HepG2 (cell line): Measurements from ENCODE around the gene GNAZ. TPM values are rescaled to one million over a fixed set of nuclear protein-coding genes. Genes with fewer than 3 reads are reported as not detected.
A peak's percentile ranks its signal among the peaks of the same experiment; 100 is the strongest.

Experiments used
- ATAC-seq: fragments of 200-7000 bp; cut with Tn5 transposase; 3 replicates; pipeline ENCODE4 v1.9.1; 2020; ENCODE audit warnings: mild to moderate bottlenecking, moderate library complexity
- BruUV-seq: library from RNA; stranded (reverse); fragments of 400-500 nt; replicated peaks from 2 replicates; lab custom pipeline; 2021; lab: Mats Ljungman, UMichigan
- CTCF ChIA-PET: fragments of 300-600 bp; formaldehyde crosslinking; extraction: SDS; loops from one replicate; lab custom pipeline; 2021; ENCODE audit warnings: low total read pairs, inconsistent platforms, low intra/inter-chr PET ratio; lab: Yijun Ruan, JAX
- POLR2A ChIA-PET: fragments of 350-600 bp; sonication (Branson Sonifier 250); formaldehyde crosslinking; loops from one replicate; lab custom pipeline; 2020; ENCODE audit warnings: antibody characterized with exemption, inconsistent platforms; lab: Yijun Ruan, JAX
- DNase-seq: peaks from one replicate; pipeline ENCODE4 v3.0.0-alpha.2; 2015; ENCODE audit warnings: low spot score
- FAIRE-seq: peaks from 3 replicates; lab custom pipeline; 2011; peaks lifted over from hg19 to GRCh38; lab: Jason Lieb, UNC
- H2AFZ ChIP-seq: one replicate; pipeline ENCODE4 v1.6.1; 2011; ENCODE audit warnings: low read length, inconsistent platforms
- H3K27ac ChIP-seq: fragments of 300-600 bp; 3 replicates; pipeline ENCODE4 v1.8.0; 2011; ENCODE audit warnings: mixed run types, mild to moderate bottlenecking, mixed read lengths, low read length, inconsistent platforms; ENCODE audit not compliant: insufficient read depth; ENCODE audit errors: extremely low read length
- H3K27me3 ChIP-seq, 2 experiments: fragments of 200-600 bp in 1 of 2; 2 replicates in 1 of 2; 3 replicates in 1 of 2; pipeline versions ENCODE4 v1.6.0 to v1.8.0; 2011; ENCODE audit warnings: low read length in 2 of 2, mild to moderate bottlenecking in 2 of 2, moderate library complexity in 2 of 2, inconsistent platforms in 1 of 2; ENCODE audit not compliant: insufficient read depth in 2 of 2, control insufficient read depth in 1 of 2
- H3K36me3 ChIP-seq, 2 experiments: fragments of 200-600 bp in 1 of 2; replicated peaks in 1 of 2; 2 replicates in 1 of 2; 3 replicates in 1 of 2; pipeline versions ENCODE4 v1.5.1 to v1.8.0; 2011; ENCODE audit warnings: low read length in 2 of 2, inconsistent platforms in 1 of 2; ENCODE audit not compliant: insufficient read depth in 2 of 2, control insufficient read depth in 1 of 2
- H3K4me1 ChIP-seq: 2 replicates; pipeline ENCODE4 v1.5.1; 2012; ENCODE audit warnings: low read length, inconsistent platforms; ENCODE audit not compliant: insufficient read depth
- H3K4me2 ChIP-seq: 2 replicates; pipeline ENCODE4 v1.6.0; 2011; ENCODE audit warnings: low read depth, low read length, inconsistent platforms
- H3K4me3 ChIP-seq, 3 experiments: fragments of 200-600 bp in 1 of 3; sonication (generic), shearing (Covaris generic) in 1 of 3; replicated peaks in 1 of 3; 2 replicates each; pipeline ENCODE4 v1.5.1; 2011 to 2016; ENCODE audit warnings: low read length in 3 of 3, inconsistent platforms in 2 of 3, low read depth in 2 of 3, mild to moderate bottlenecking in 2 of 3, control low read depth in 1 of 3, mixed read lengths in 1 of 3; ENCODE audit not compliant: insufficient read depth in 1 of 3
- H3K79me2 ChIP-seq: one replicate; pipeline ENCODE4 v1.6.1; 2011; ENCODE audit warnings: low read length, inconsistent platforms; ENCODE audit not compliant: insufficient read depth
- H3K9ac ChIP-seq: 2 replicates; pipeline ENCODE4 v1.6.0; 2011; ENCODE audit warnings: mild to moderate bottlenecking, low read depth, low read length, inconsistent platforms; ENCODE audit not compliant: insufficient read depth
- H3K9me3 ChIP-seq: 2 replicates; pipeline ENCODE4 v1.5.1; 2012; ENCODE audit warnings: mild to moderate bottlenecking, low read length
- H4K20me1 ChIP-seq: 2 replicates; pipeline ENCODE4 v1.6.0; 2011; ENCODE audit warnings: inconsistent platforms, mild to moderate bottlenecking, low read length, moderate library complexity; ENCODE audit not compliant: insufficient read depth
- MAFK ChIP-seq, 2 experiments: IDR thresholded peaks in 1 of 2; conservative IDR thresholded peaks in 1 of 2; 2 replicates each; pipeline ENCODE4 v1.6.1; 2011; ENCODE audit warnings: improper control_type of control experiment in 2 of 2, low read length in 2 of 2
- ZMYM3 ChIP-seq: sonication (generic); formaldehyde crosslinking; IDR thresholded peaks from 2 replicates; pipeline ENCODE4 v1.5.1; 2020; ENCODE audit warnings: mild to moderate bottlenecking, missing genetic modification reagents
- ZNF879 ChIP-seq: sonication (generic); formaldehyde crosslinking; IDR thresholded peaks from 2 replicates; pipeline ENCODE4 v1.8.1; 2023; ENCODE audit warnings: missing genetic modification reagents
- WGBS: methylation state at CpG from one replicate; pipeline ENCODE4 v1.1.6; 2017; ENCODE audit warnings: low lambda C conversion rate; 5-methylcytosine and 5-hydroxymethylcytosine counted together
- in situ Hi-C: cut with HindIII; loops from 2 replicates; pipeline ENCODE4 v1.10.0; 2017; ENCODE audit warnings: low pct_unique_long_range_greater_than_20kb; ENCODE audit not compliant: extremely low pct_ligation_motif_present
- intact Hi-C: fragments of 100-400 bp; cut with micrococcal nuclease; formaldehyde crosslinking; loops from one replicate; pipeline ENCODE4 v1.10.0; 2022; ENCODE audit not compliant: unreplicated experiment
- polyA plus RNA-seq, 8 experiments: library from polyadenylated mRNA; depleted of rRNA in 3 of 8; stranded (reverse) in 7 of 8; unstranded in 1 of 8; fragments of >200 nt; fragmentation: Illumina TruSeq in 4 of 8; extraction: Trizol in 4 of 8; gene quantifications; 2 replicates each; pipeline versions ENCODE4 v1.2.1 to v1.2.3, GENCODE V29; 2011 to 2016; ENCODE audit warnings: low read depth in 4 of 8, missing spikeins in 1 of 8, mixed read lengths in 1 of 8; ENCODE audit not compliant: insufficient read depth in 1 of 8
- total RNA-seq, 5 experiments: library from RNA; depleted of rRNA; stranded (reverse); fragments of >200 nt; fragmentation: Illumina TruSeq; extraction: Trizol; gene quantifications; 2 replicates each; pipeline ENCODE4 v1.2.3, GENCODE V29; 2016; ENCODE audit warnings: low read depth in 1 of 5
- TF ChIP-seq, protein P1 (sequence below): sonication (generic); formaldehyde crosslinking; IDR thresholded peaks from 2 replicates; pipeline ENCODE4 v1.5.1; 2020; ENCODE audit warnings: mild to moderate bottlenecking, missing genetic modification reagents, moderate library complexity
- TF ChIP-seq, protein P2 (sequence below): sonication (generic); formaldehyde crosslinking; IDR thresholded peaks from 2 replicates; pipeline ENCODE4 v1.9.0; 2022; ENCODE audit warnings: missing genetic modification reagents, mild to moderate bottlenecking, borderline replicate concordance

Gene GNAZ
- total and polyA plus RNA-seq, 2 of the 13 experiments (the other 11 are each of a cell fraction or from before 2014, with no cell fraction given), result 11.4 to 22.3 TPM

DNA sequence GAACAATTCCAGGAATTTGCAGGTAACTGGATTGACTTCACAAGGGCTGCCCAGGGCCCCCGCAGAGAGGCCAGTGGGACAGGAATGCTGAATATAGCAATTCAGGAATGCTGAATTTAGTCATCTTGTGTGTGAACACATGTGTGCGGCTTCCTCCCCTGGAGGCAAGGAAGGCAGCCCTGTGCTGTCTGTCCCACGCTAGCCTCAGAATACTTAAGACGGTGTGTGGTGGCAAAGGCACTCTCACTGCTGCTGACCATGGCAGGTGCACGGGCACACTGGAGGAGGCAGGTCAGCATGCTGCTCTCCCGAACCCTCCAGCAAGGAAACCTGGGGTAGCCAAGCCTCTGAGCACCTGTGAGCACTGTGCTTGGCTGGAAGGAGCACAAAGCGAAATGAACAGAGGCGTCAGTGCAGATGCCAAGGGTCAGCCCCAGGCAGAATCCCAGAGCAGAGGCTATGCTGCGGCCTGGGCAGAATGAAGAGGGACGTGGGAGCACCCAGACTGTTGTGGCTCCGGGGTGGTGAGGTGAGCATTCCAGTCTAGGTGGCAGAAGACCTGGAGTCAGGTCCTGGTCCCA is 2.7 kb downstream of the GNAZ start:
- 94% methylated on average over 8 of the region's 11 CpGs for WGBS
- Histone ChIP-seq H4K20me1 (no peaks in the 10 kb centered on the region), H3K4me2 (no peak overlapping the region), H3K79me2 (peaks cover 64% of the 10 kb centered on the region), H3K4me1 (peaks cover 86% of the 10 kb centered on the region), H3K9ac (no peak overlapping the region), H3K27ac (peak overlapping the region; percentile 28), H3K36me3 (no peaks in the 10 kb centered on the region), H2AFZ (no peak overlapping the region), H3K4me3 (no peak overlapping the region), H3K9me3 (no peaks in the 10 kb centered on the region), H3K27me3 (peaks cover 0 to 11% of the 10 kb centered on the region in 2 experiments; a peak in 2 of 5 replicates)
- TF ChIP-seq, protein P1, sequence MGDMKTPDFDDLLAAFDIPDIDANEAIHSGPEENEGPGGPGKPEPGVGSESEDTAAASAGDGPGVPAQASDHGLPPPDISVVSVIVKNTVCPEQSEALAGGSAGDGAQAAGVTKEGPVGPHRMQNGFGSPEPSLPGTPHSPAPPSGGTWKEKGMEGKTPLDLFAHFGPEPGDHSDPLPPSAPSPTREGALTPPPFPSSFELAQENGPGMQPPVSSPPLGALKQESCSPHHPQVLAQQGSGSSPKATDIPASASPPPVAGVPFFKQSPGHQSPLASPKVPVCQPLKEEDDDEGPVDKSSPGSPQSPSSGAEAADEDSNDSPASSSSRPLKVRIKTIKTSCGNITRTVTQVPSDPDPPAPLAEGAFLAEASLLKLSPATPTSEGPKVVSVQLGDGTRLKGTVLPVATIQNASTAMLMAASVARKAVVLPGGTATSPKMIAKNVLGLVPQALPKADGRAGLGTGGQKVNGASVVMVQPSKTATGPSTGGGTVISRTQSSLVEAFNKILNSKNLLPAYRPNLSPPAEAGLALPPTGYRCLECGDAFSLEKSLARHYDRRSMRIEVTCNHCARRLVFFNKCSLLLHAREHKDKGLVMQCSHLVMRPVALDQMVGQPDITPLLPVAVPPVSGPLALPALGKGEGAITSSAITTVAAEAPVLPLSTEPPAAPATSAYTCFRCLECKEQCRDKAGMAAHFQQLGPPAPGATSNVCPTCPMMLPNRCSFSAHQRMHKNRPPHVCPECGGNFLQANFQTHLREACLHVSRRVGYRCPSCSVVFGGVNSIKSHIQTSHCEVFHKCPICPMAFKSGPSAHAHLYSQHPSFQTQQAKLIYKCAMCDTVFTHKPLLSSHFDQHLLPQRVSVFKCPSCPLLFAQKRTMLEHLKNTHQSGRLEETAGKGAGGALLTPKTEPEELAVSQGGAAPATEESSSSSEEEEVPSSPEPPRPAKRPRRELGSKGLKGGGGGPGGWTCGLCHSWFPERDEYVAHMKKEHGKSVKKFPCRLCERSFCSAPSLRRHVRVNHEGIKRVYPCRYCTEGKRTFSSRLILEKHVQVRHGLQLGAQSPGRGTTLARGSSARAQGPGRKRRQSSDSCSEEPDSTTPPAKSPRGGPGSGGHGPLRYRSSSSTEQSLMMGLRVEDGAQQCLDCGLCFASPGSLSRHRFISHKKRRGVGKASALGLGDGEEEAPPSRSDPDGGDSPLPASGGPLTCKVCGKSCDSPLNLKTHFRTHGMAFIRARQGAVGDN (CRISPR knock-in tag), result peak; percentile 2; the same call in 1 of the 2 replicates
- TF ChIP-seq MAFK (conservative IDR thresholded peaks at IDR 0.05 in 1 of 2, IDR thresholded peaks at IDR 0.05 in 1 of 2; ENCODE audit: low read length in 2 of 2), result 0 out of 4 replicates have a peak, but pooled peaks of 1 of the 2 experiments have one; percentile 1
- TF ChIP-seq, protein P2, sequence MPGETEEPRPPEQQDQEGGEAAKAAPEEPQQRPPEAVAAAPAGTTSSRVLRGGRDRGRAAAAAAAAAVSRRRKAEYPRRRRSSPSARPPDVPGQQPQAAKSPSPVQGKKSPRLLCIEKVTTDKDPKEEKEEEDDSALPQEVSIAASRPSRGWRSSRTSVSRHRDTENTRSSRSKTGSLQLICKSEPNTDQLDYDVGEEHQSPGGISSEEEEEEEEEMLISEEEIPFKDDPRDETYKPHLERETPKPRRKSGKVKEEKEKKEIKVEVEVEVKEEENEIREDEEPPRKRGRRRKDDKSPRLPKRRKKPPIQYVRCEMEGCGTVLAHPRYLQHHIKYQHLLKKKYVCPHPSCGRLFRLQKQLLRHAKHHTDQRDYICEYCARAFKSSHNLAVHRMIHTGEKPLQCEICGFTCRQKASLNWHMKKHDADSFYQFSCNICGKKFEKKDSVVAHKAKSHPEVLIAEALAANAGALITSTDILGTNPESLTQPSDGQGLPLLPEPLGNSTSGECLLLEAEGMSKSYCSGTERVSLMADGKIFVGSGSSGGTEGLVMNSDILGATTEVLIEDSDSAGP (CRISPR knock-in tag), result 0 out of 2 replicates have a peak, but pooled peaks have one; percentile 5
- no peak for TF ChIP-seq ZMYM3 (CRISPR knock-in tag)
- no peak for TF ChIP-seq ZNF879 (CRISPR knock-in tag)
- POLR2A ChIA-PET, result no interaction called here
- DNase-seq (no peak), ATAC-seq (no peak), FAIRE-seq (no peak)
- in situ Hi-C loops, result no loop called here
- BruUV-seq, result no TSS peak
- CTCF ChIA-PET, result no interaction called here
- intact Hi-C loops, result loop anchor here (10.0 kb wide), 1 partner anchor 52 kb away; no protein-coding TSS in a partner anchor
